Measurements from ENCODE around the gene USHBP1. TPM values are rescaled to one million over a fixed set of nuclear protein-coding genes. Genes with fewer than 3 reads are reported as not detected.
A peak's percentile ranks its signal among the peaks of the same experiment; 100 is the strongest.

Gene USHBP1
- total and polyA plus RNA-seq, 2 of the 13 experiments (the other 11 are each of a cell fraction or from before 2014, with no cell fraction given), result 0.15 to 1.5 TPM

DNA sequence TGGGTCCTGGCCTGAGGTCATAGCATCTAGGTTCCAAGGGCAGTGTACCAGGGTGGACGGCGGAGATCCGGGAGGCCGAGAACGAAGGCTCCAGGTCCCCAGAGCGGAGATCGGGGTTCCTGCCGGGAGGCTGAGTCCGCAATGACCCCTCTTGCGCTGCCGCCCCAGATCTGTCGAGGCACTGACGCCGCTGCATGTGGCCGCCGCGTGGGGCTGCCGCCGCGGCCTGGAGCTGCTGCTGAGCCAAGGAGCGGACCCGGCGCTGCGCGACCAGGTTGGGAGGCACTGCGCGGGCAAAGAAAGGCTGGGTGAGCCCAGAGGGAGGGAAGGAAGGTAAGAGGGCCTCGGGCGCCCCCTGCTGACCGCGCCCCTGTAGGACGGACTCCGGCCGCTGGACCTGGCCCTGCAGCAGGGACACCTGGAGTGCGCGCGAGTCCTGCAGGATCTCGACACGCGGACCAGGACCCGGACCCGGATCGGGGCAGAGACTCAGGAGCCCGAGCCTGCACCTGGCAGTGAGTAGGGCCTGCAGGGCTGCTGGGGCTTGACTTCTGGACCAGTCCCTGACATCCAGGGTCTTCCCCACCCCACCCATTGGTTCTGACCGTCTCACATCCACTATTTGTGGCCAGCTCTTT, 18.1 kb upstream of the USHBP1 start (continued):
- TF ChIP-seq, protein P1, sequence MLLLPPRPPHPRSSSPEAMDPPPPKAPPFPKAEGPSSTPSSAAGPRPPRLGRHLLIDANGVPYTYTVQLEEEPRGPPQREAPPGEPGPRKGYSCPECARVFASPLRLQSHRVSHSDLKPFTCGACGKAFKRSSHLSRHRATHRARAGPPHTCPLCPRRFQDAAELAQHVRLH (CRISPR knock-in tag; IDR thresholded peaks at IDR 0.05; ENCODE audit: borderline replicate concordance, low read depth), result peak; percentile 80; the same call in 1 of the 2 replicates
- 0 out of 2 replicates have a peak, but pooled peaks have one; percentile 26 for TF ChIP-seq TARDBP (CRISPR knock-in tag; IDR thresholded peaks at IDR 0.05)
- TF ChIP-seq ZNF883 (CRISPR knock-in tag; IDR thresholded peaks at IDR 0.05; ENCODE audit: not compliant biosample characterization), result peak; percentile 84
- TF ChIP-seq, protein P2, sequence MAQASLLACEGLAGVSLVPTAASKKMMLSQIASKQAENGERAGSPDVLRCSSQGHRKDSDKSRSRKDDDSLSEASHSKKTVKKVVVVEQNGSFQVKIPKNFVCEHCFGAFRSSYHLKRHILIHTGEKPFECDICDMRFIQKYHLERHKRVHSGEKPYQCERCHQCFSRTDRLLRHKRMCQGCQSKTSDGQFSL (CRISPR knock-in tag; IDR thresholded peaks at IDR 0.05), result no peak
- TF ChIP-seq, protein P3, sequence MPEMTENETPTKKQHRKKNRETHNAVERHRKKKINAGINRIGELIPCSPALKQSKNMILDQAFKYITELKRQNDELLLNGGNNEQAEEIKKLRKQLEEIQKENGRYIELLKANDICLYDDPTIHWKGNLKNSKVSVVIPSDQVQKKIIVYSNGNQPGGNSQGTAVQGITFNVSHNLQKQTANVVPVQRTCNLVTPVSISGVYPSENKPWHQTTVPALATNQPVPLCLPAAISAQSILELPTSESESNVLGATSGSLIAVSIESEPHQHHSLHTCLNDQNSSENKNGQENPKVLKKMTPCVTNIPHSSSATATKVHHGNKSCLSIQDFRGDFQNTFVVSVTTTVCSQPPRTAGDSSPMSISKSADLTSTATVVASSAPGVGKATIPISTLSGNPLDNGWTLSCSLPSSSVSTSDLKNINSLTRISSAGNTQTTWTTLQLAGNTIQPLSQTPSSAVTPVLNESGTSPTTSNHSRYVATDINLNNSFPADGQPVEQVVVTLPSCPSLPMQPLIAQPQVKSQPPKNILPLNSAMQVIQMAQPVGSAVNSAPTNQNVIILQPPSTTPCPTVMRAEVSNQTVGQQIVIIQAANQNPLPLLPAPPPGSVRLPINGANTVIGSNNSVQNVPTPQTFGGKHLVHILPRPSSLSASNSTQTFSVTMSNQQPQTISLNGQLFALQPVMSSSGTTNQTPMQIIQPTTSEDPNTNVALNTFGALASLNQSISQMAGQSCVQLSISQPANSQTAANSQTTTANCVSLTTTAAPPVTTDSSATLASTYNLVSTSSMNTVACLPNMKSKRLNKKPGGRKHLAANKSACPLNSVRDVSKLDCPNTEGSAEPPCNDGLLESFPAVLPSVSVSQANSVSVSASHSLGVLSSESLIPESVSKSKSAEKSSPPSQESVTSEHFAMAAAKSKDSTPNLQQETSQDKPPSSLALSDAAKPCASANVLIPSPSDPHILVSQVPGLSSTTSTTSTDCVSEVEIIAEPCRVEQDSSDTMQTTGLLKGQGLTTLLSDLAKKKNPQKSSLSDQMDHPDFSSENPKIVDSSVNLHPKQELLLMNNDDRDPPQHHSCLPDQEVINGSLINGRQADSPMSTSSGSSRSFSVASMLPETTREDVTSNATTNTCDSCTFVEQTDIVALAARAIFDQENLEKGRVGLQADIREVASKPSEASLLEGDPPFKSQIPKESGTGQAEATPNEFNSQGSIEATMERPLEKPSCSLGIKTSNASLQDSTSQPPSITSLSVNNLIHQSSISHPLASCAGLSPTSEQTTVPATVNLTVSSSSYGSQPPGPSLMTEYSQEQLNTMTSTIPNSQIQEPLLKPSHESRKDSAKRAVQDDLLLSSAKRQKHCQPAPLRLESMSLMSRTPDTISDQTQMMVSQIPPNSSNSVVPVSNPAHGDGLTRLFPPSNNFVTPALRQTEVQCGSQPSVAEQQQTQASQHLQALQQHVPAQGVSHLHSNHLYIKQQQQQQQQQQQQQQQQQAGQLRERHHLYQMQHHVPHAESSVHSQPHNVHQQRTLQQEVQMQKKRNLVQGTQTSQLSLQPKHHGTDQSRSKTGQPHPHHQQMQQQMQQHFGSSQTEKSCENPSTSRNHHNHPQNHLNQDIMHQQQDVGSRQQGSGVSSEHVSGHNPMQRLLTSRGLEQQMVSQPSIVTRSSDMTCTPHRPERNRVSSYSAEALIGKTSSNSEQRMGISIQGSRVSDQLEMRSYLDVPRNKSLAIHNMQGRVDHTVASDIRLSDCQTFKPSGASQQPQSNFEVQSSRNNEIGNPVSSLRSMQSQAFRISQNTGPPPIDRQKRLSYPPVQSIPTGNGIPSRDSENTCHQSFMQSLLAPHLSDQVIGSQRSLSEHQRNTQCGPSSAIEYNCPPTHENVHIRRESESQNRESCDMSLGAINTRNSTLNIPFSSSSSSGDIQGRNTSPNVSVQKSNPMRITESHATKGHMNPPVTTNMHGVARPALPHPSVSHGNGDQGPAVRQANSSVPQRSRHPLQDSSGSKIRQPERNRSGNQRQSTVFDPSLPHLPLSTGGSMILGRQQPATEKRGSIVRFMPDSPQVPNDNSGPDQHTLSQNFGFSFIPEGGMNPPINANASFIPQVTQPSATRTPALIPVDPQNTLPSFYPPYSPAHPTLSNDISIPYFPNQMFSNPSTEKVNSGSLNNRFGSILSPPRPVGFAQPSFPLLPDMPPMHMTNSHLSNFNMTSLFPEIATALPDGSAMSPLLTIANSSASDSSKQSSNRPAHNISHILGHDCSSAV (CRISPR knock-in tag; IDR thresholded peaks at IDR 0.05; ENCODE audit: borderline replicate concordance), result no peak
- TF ChIP-seq ZNF260 (CRISPR knock-in tag; IDR thresholded peaks at IDR 0.05; ENCODE audit: borderline replicate concordance, low read depth), result no peak
- TF ChIP-seq CBX2 (IDR thresholded peaks at IDR 0.05; ENCODE audit: low read depth, low read length), result no peak
- TF ChIP-seq CBX2 (CRISPR knock-in tag; IDR thresholded peaks at IDR 0.05; ENCODE audit: low read depth), result no peak
- TF ChIP-seq ZSCAN22 (CRISPR knock-in tag; IDR thresholded peaks at IDR 0.05), result 0 out of 2 replicates have a peak, but pooled peaks have one; percentile 38
- TF ChIP-seq ZNF615 (CRISPR knock-in tag; IDR thresholded peaks at IDR 0.05; ENCODE audit: borderline replicate concordance), result no peak
- TF ChIP-seq HDAC2 (CRISPR knock-in tag; IDR thresholded peaks at IDR 0.05), result 0 out of 2 replicates have a peak, but pooled peaks have one; percentile 53
- no peak for TF ChIP-seq ZNF30 (CRISPR knock-in tag; IDR thresholded peaks at IDR 0.05)
- TF ChIP-seq, protein P4, sequence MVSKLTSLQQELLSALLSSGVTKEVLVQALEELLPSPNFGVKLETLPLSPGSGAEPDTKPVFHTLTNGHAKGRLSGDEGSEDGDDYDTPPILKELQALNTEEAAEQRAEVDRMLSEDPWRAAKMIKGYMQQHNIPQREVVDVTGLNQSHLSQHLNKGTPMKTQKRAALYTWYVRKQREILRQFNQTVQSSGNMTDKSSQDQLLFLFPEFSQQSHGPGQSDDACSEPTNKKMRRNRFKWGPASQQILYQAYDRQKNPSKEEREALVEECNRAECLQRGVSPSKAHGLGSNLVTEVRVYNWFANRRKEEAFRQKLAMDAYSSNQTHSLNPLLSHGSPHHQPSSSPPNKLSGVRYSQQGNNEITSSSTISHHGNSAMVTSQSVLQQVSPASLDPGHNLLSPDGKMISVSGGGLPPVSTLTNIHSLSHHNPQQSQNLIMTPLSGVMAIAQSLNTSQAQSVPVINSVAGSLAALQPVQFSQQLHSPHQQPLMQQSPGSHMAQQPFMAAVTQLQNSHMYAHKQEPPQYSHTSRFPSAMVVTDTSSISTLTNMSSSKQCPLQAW (CRISPR knock-in tag; IDR thresholded peaks at IDR 0.05), result peak; percentile 59; the same call in 1 of the 2 replicates
- no peak for TF ChIP-seq ZNF567 (CRISPR knock-in tag; IDR thresholded peaks at IDR 0.05; ENCODE audit: borderline replicate concordance)
- TF ChIP-seq ZMYM3 (CRISPR knock-in tag; IDR thresholded peaks at IDR 0.05), result peak; percentile 70
- TF ChIP-seq ZNF343 (CRISPR knock-in tag; IDR thresholded peaks at IDR 0.05), result peak; percentile 75; the same call in 1 of the 2 replicates
- TF ChIP-seq ZNF121 (CRISPR knock-in tag; IDR thresholded peaks at IDR 0.05), result peak; percentile 74
- no peak for TF ChIP-seq ZNF484 (CRISPR knock-in tag; IDR thresholded peaks at IDR 0.05; ENCODE audit: borderline replicate concordance, low read depth)
- peak; percentile 55; the same call in 1 of the 2 replicates for TF ChIP-seq ZNF598 (CRISPR knock-in tag; IDR thresholded peaks at IDR 0.05; ENCODE audit: borderline replicate concordance)

Measured in HepG2 (cell line).